PFSK-1 (cell line): ENCODE data around the gene FAM177B.

Source experiments
- FOXP2 ChIP-seq: optimal IDR thresholded peaks from 2 replicates; pipeline ENCODE3; 2011; ENCODE audit warnings: borderline replicate concordance, control low read depth, inconsistent platforms; ENCODE audit not compliant: insufficient read depth; ENCODE audit errors: extremely low read length, extremely low read depth
- POLR2AphosphoS5 ChIP-seq: IDR thresholded peaks from 2 replicates; pipeline ENCODE4 v1.6.1; 2012; ENCODE audit warnings: low read depth, mild to moderate bottlenecking, control low read depth, low read length, moderate library complexity
- SIN3A ChIP-seq: IDR thresholded peaks from 2 replicates; pipeline ENCODE4 v1.6.1; 2012; ENCODE audit warnings: mild to moderate bottlenecking, low read length, moderate library complexity, borderline replicate concordance; ENCODE audit not compliant: insufficient read depth
- TAF1 ChIP-seq: IDR thresholded peaks from 2 replicates; pipeline ENCODE4 v1.6.1; 2012; ENCODE audit warnings: low read length, control low read depth, borderline replicate concordance; ENCODE audit not compliant: insufficient read depth
- TF ChIP-seq, protein P1 (sequence below), 2 experiments: IDR thresholded peaks; 2 replicates each; pipeline versions ENCODE4 v1.6.1 to v1.8.0; 2011 to 2012; ENCODE audit warnings: low read depth in 2 of 2, low read length in 2 of 2, control low read depth in 1 of 2, inconsistent platforms in 1 of 2, mild to moderate bottlenecking in 1 of 2, moderate library complexity in 1 of 2; ENCODE audit not compliant: insufficient read depth in 1 of 2

FAM177B gene

DNA sequence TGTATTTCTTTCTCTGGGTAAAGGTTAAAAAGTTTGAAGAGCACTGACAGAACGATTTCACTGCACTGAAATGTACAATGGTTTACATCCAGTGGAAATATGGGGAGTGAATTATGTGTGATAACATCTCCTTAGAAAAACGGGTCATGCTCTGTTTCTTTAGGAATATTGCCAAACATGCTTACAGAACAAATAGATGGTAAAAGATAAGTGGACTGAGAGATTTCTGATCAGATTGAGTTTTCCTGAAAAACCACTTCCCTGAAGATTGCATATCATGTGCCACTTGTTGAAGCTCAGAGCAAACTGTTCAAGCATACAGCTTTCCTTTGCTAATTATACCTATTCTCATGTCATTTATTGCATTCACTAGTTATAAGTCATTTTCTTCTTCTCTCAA is 47.9 kb downstream of the FAM177B start:
- TF ChIP-seq SIN3A = peak; percentile 83; the same call in 1 of the 2 replicates
- no peak for TF ChIP-seq FOXP2
- no peak for TF ChIP-seq TAF1
- TF ChIP-seq POLR2AphosphoS5 = no peak; the same call in 1 of the 2 replicates
- TF ChIP-seq, protein P1, sequence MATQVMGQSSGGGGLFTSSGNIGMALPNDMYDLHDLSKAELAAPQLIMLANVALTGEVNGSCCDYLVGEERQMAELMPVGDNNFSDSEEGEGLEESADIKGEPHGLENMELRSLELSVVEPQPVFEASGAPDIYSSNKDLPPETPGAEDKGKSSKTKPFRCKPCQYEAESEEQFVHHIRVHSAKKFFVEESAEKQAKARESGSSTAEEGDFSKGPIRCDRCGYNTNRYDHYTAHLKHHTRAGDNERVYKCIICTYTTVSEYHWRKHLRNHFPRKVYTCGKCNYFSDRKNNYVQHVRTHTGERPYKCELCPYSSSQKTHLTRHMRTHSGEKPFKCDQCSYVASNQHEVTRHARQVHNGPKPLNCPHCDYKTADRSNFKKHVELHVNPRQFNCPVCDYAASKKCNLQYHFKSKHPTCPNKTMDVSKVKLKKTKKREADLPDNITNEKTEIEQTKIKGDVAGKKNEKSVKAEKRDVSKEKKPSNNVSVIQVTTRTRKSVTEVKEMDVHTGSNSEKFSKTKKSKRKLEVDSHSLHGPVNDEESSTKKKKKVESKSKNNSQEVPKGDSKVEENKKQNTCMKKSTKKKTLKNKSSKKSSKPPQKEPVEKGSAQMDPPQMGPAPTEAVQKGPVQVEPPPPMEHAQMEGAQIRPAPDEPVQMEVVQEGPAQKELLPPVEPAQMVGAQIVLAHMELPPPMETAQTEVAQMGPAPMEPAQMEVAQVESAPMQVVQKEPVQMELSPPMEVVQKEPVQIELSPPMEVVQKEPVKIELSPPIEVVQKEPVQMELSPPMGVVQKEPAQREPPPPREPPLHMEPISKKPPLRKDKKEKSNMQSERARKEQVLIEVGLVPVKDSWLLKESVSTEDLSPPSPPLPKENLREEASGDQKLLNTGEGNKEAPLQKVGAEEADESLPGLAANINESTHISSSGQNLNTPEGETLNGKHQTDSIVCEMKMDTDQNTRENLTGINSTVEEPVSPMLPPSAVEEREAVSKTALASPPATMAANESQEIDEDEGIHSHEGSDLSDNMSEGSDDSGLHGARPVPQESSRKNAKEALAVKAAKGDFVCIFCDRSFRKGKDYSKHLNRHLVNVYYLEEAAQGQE (IDR thresholded peaks at IDR 0.05; ENCODE audit: insufficient read depth in 1 of 2, low read depth in 2 of 2, low read length in 2 of 2) = no peak

DNA sequence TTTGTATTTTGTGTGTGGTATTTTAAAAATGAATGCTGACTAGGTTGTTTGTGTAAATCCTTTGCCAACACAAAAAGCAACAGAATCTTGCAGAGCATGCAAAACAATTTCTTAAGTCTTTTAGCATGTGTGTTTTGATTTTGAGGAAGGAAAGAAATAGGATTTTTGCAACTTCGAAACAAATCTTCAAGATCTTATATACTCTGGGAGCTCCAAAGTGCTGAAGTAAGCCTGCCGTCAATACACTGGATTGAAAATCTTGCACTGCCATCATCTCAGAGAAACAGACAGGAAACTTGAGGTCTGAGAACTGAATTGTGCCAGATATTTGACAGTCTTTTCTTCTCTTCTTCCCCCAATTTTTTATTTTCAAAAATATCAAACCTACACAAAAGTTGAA is 48.5 kb downstream of the FAM177B start:
- no peak for TF ChIP-seq TAF1

DNA sequence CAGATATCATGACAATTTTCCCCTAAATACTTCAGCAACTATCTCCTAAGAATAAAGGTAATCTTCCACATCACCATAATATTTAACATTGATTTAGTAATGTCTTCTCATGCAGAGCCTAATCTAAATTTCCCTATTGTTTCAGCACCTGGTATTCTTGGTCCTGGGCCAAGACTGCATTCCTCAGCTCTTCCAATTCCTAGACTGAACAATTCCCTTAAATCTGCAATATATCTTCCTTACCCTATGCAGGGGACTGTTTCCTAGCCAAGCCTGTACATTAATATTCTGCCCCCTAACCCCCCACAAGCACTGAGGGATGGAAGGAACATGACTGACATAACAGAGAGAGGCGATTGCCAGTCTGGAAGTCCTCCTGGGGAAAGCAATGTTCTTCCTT is 49.1 kb downstream of the FAM177B start:
- TF ChIP-seq, protein P1 (IDR thresholded peaks at IDR 0.05; ENCODE audit: insufficient read depth in 1 of 2, low read depth in 2 of 2, low read length in 2 of 2) = no peak
- no peak for TF ChIP-seq TAF1
- no peak for TF ChIP-seq FOXP2
- TF ChIP-seq SIN3A = no peak
- no peak for TF ChIP-seq POLR2AphosphoS5

DNA sequence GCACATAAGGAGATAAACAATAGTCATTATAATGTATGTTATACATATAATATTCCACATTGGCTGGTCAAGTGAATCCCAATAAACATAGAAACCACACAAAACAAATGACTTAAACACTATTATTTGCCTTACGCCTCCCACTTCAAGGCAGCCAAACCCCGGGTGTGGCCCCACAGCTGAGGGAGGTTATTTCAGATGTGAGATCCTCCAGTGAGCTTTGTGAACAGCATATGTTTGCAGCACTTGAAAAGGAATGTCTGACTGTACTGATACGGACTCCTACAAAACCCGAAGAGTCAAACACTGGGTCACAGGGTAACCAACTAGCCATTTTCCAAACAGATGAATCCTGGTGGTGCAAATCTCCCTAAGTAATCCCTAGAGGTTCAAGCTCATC is 50.7 kb downstream of the FAM177B start:
- no peak for TF ChIP-seq POLR2AphosphoS5
- no peak for TF ChIP-seq SIN3A
- no peak for TF ChIP-seq FOXP2
- TF ChIP-seq, protein P1 (IDR thresholded peaks at IDR 0.05; ENCODE audit: insufficient read depth in 1 of 2, low read depth in 2 of 2, low read length in 2 of 2) = no peak
- no peak for TF ChIP-seq TAF1

DNA sequence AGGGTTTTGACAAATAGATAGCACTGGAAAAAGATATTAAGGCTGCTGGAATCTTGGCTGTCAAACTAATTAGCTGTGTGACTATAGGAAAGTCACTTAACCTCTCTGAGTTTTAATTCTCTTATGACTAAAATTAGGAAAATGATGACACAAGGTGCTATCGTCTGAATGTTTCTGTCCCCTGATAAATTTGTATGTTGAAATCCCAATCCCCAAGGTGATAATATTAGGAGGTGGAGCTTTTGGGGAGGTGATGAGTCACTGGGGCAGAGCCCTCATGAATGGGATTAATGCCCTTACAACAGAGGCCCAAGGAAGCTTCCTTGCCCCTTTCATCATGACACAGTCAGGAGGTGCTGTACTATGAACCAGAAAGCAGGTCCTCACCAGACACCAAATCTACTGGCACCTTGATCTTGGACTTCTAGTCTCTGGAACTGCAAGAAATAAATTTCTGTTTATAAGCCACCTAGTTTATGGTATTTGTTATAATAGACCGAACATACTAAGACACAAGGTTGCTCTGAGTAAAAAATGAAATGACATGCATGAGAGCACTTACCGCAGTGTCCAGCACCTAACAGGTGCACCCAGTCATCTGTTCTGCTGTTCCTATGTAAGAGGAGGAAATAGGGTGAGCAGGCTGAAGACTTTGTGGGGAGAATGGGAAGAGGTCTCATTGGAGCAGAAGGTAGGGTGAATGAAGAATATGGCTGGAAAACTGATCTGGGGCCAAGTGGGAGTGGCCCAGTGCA is 51.6 kb downstream of the FAM177B start:
- TF ChIP-seq, protein P1 (IDR thresholded peaks at IDR 0.05; ENCODE audit: insufficient read depth in 1 of 2, low read depth in 2 of 2, low read length in 2 of 2) = no peak
- no peak for TF ChIP-seq SIN3A
- no peak for TF ChIP-seq POLR2AphosphoS5
- no peak for TF ChIP-seq FOXP2
- TF ChIP-seq TAF1 = no peak
